Breast epithelium (tissue), 4 donors: ENCODE results near the gene UNC5A. TPM values are rescaled to one million over a fixed set of nuclear protein-coding genes. Genes with fewer than 3 reads are reported as not detected.

ENCODE experiments used
- DNase-seq, 2 donors: peaks; one replicate each; pipeline ENCODE4 v3.0.0-alpha.2; 2019; ENCODE audit warnings: low spot score in 2 of 2
- H3K27ac ChIP-seq, 2 donors: fragments of 200-600 bp; sonication (generic) in 1 of 2; one replicate each; pipeline ENCODE4 v1.5.1; 2016 to 2019; ENCODE audit warnings: mild to moderate bottlenecking in 1 of 2
- H3K27me3 ChIP-seq, 2 donors: fragments of 200-600 bp; sonication (generic) in 1 of 2; one replicate each; pipeline versions ENCODE4 v1.5.1 to v1.6.0; 2017 to 2019; ENCODE audit warnings: control low read depth in 1 of 2, mild to moderate bottlenecking in 1 of 2
- H3K36me3 ChIP-seq: fragments of 200-600 bp; one replicate; pipeline ENCODE4 v1.5.1; 2019
- H3K4me1 ChIP-seq, 2 donors: fragments of 200-600 bp; sonication (generic); one replicate each; pipeline ENCODE4 v1.5.1; 2016 to 2019; ENCODE audit warnings: control low read depth in 1 of 2
- H3K4me3 ChIP-seq, 3 donors: fragments of 200-600 bp; sonication (generic); 1 replicate in 2 of 3; 2 replicates in 1 of 3; pipeline ENCODE4 v1.5.1; 2016 to 2019; ENCODE audit warnings: mild to moderate bottlenecking in 3 of 3, moderate library complexity in 2 of 3
- H3K9me3 ChIP-seq, 2 donors: fragments of 200-600 bp; sonication (generic) in 1 of 2; one replicate each; pipeline ENCODE4 v1.5.1; 2016 to 2019; ENCODE audit warnings: control low read depth in 1 of 2
- CTCF ChIP-seq, 3 donors: fragments of 450-650 bp; IDR thresholded peaks; one replicate each; pipeline ENCODE4 v1.5.1; 2016 to 2017; ENCODE audit warnings: antibody characterized with exemption in 3 of 3, mild to moderate bottlenecking in 3 of 3, moderate library complexity in 3 of 3
- POLR2A ChIP-seq: fragments of 450-650 bp; IDR thresholded peaks from one replicate; pipeline ENCODE4 v1.6.1; 2016; ENCODE audit warnings: antibody characterized with exemption, mild to moderate bottlenecking, moderate library complexity
- POLR2AphosphoS5 ChIP-seq, 3 donors: sonication (generic); formaldehyde crosslinking; IDR thresholded peaks; one replicate each; pipeline ENCODE4 v1.6.1; 2017; ENCODE audit warnings: antibody characterized with exemption in 3 of 3
- intact Hi-C: fragments of 100-400 bp; cut with DNase I; formaldehyde crosslinking; loops from one replicate; pipeline ENCODE4 v1.15.1; 2023; ENCODE audit warnings: low total_unique reads
- total RNA-seq, 3 donors: library from RNA; depleted of rRNA; stranded (reverse); fragments of >200 nt; gene quantifications; one replicate each; pipeline ENCODE4 v1.1.0, GENCODE V29; 2016

The UNC5A gene
- total RNA-seq, result 1 to 10 TPM in 1 of 3 donors, under 1 TPM in 1, not detected in 1; 0.15 to 2.9 TPM

GRCh38 chr5:176810081-176810597, at the start of gene UNC5A:
TSS of gene UNC5A (plus strand) at chr5:176810559. CDS start at chr5:176810751, 192 bp downstream.
- no peak for DNase-seq
- peaks cover 5% of the 10 kb centered on the region in 2 donors for H3K4me1 ChIP-seq
- peak within 1 kb of the TSS; percentile 22 to 62 (median 37) for H3K4me3 ChIP-seq
- H3K27ac ChIP-seq, result no peak within 1 kb of the TSS
- intact Hi-C loops, result no loop called here
- no peak for TF ChIP-seq CTCF (IDR thresholded peaks at IDR 0.05)
- H3K9me3 ChIP-seq, result no peaks in the 10 kb centered on the region
- no peaks in the 10 kb centered on the region for H3K36me3 ChIP-seq
- peaks cover 4 to 84% of the 10 kb centered on the region in 2 donors for H3K27me3 ChIP-seq

- DNase-seq, result no peak
- Histone ChIP-seq H3K27me3 (peaks cover 0 to 11% of the 10 kb centered on the region in 2 donors), H3K36me3 (no peaks in the 10 kb centered on the region), H3K4me1 (no peaks in the 10 kb centered on the region), H3K27ac (no peak overlapping the region), H3K4me3 (no peak overlapping the region), H3K9me3 (peaks cover 8 to 26% of the 10 kb centered on the region in 2 donors)
- TF ChIP-seq POLR2AphosphoS5 (IDR thresholded peaks at IDR 0.05) (no peak), POLR2A (no peak), CTCF (IDR thresholded peaks at IDR 0.05) (no peak)
- intact Hi-C loops, result no loop called here
These were observed 48.6 kb upstream of the UNC5A start for GRCh38 chr5:176761755-176762154.

- Histone ChIP-seq H3K9me3 (peaks cover 8 to 29% of the 10 kb centered on the region in 2 donors), H3K4me3 (no peak overlapping the region), H3K27me3 (peaks cover 0 to 16% of the 10 kb centered on the region in 2 donors), H3K36me3 (no peaks in the 10 kb centered on the region), H3K27ac (no peak overlapping the region), H3K4me1 (no peaks in the 10 kb centered on the region)
- TF ChIP-seq CTCF (IDR thresholded peaks at IDR 0.05), result no peak
- no peak for TF ChIP-seq POLR2A
- no peak for TF ChIP-seq POLR2AphosphoS5 (IDR thresholded peaks at IDR 0.05)
- DNase-seq, result no peak
- intact Hi-C loops, result no loop called here
These were observed 47.9 kb upstream of the UNC5A start for GRCh38 chr5:176762489-176762888.

- Histone ChIP-seq H3K27ac (no peak overlapping the region), H3K27me3 (peaks cover 0 to 33% of the 10 kb centered on the region in 2 donors), H3K4me1 (no peaks in the 10 kb centered on the region), H3K36me3 (no peaks in the 10 kb centered on the region), H3K4me3 (no peak overlapping the region), H3K9me3 (peaks cover 8 to 22% of the 10 kb centered on the region in 2 donors)
- intact Hi-C loops, result no loop called here
- TF ChIP-seq CTCF (IDR thresholded peaks at IDR 0.05) (no peak), POLR2AphosphoS5 (IDR thresholded peaks at IDR 0.05) (no peak), POLR2A (no peak)
- no peak for DNase-seq
These were observed 44.7 kb upstream of the UNC5A start for GRCh38 chr5:176765687-176766086.

- intact Hi-C loops, result no loop called here
- H3K27ac ChIP-seq, result no peak overlapping the region
- H3K9me3 ChIP-seq, result peaks cover 8 to 22% of the 10 kb centered on the region in 2 donors
- peak in 1 of 2 donors; percentile 38 for DNase-seq
- no peak overlapping the region for H3K4me3 ChIP-seq
- no peaks in the 10 kb centered on the region for H3K4me1 ChIP-seq
- TF ChIP-seq CTCF (IDR thresholded peaks at IDR 0.05) (no peak), POLR2A (no peak), POLR2AphosphoS5 (IDR thresholded peaks at IDR 0.05) (no peak)
- no peaks in the 10 kb centered on the region for H3K36me3 ChIP-seq
- H3K27me3 ChIP-seq, result peaks cover 0 to 22% of the 10 kb centered on the region in 2 donors
These were observed 42.0 kb upstream of the UNC5A start for GRCh38 chr5:176768174-176768970.
